H9 (cell line): Measurements from ENCODE around the gene CD247. TPM values are rescaled to one million over a fixed set of nuclear protein-coding genes. Genes with fewer than 3 reads are reported as not detected.

Experiments
- DNase-seq: peaks from one replicate; pipeline ENCODE4 v3.0.0-alpha.2; 2017
- H2AFZ ChIP-seq: one replicate; pipeline ENCODE4 v1.6.1; 2013; ENCODE audit warnings: mild to moderate bottlenecking, low read length, control low read depth, moderate library complexity
- H2AK5ac ChIP-seq: 2 replicates; pipeline ENCODE4 v1.6.1; 2013; ENCODE audit warnings: low read length, control low read depth, mixed read lengths; ENCODE audit not compliant: insufficient read length
- H2BK120ac ChIP-seq: one replicate; pipeline ENCODE4 v1.6.1; 2013; ENCODE audit warnings: low read depth, mild to moderate bottlenecking, low read length, control low read depth, inconsistent platforms; ENCODE audit not compliant: poor library complexity, severe bottlenecking
- H2BK12ac ChIP-seq: 2 replicates; pipeline ENCODE4 v1.6.1; 2013; ENCODE audit warnings: low read length, control low read depth, mixed read lengths, low read depth; ENCODE audit not compliant: insufficient read length
- H2BK15ac ChIP-seq: 2 replicates; pipeline ENCODE4 v1.6.1; 2013; ENCODE audit warnings: low read depth, low read length, control low read depth
- H2BK20ac ChIP-seq: one replicate; pipeline ENCODE4 v1.6.1; 2013; ENCODE audit warnings: low read depth, mild to moderate bottlenecking, low read length, control low read depth, inconsistent platforms; ENCODE audit not compliant: poor library complexity, severe bottlenecking
- H2BK5ac ChIP-seq: 2 replicates; pipeline ENCODE4 v1.6.1; 2013; ENCODE audit warnings: low read length, control low read depth, mixed read lengths; ENCODE audit not compliant: insufficient read length
- H3K14ac ChIP-seq: 2 replicates; pipeline ENCODE4 v1.6.1; 2013; ENCODE audit warnings: low read length, control low read depth; ENCODE audit not compliant: insufficient read depth
- H3K18ac ChIP-seq: 2 replicates; pipeline ENCODE4 v1.6.1; 2013; ENCODE audit warnings: low read depth, mild to moderate bottlenecking, mixed read lengths, low read length, control low read depth; ENCODE audit not compliant: insufficient read length
- H3K23ac ChIP-seq: 2 replicates; pipeline ENCODE4 v1.6.1; 2013; ENCODE audit warnings: low read length, control low read depth, mixed read lengths, low read depth; ENCODE audit not compliant: insufficient read length
- H3K23me2 ChIP-seq: 2 replicates; pipeline ENCODE4 v1.6.1; 2013; ENCODE audit warnings: low read depth, mild to moderate bottlenecking, mixed read lengths, low read length, control low read depth; ENCODE audit not compliant: insufficient read length, poor library complexity, severe bottlenecking
- H3K27ac ChIP-seq: 2 replicates; pipeline ENCODE4 v1.5.1; 2013; ENCODE audit warnings: low read length, control low read depth, mixed read lengths, low read depth; ENCODE audit not compliant: insufficient read length
- H3K27me3 ChIP-seq: 2 replicates; pipeline ENCODE4 v1.6.1; 2013; ENCODE audit warnings: low read length, control low read depth, inconsistent platforms; ENCODE audit not compliant: insufficient read depth
- H3K4ac ChIP-seq: 2 replicates; pipeline ENCODE4 v1.6.1; 2013; ENCODE audit warnings: low read depth, mild to moderate bottlenecking, control low read depth, inconsistent platforms, low read length, moderate library complexity
- H3K4me1 ChIP-seq: 2 replicates; pipeline ENCODE4 v1.6.1; 2013; ENCODE audit warnings: low read length, control low read depth, inconsistent platforms; ENCODE audit not compliant: insufficient read depth
- H3K4me2 ChIP-seq: 2 replicates; pipeline ENCODE4 v1.6.1; 2013; ENCODE audit warnings: low read length, control low read depth, mixed read lengths; ENCODE audit not compliant: insufficient read length, insufficient read depth
- H3K56ac ChIP-seq: 2 replicates; pipeline ENCODE4 v1.6.1; 2013; ENCODE audit warnings: low read depth, mild to moderate bottlenecking, mixed read lengths, low read length, control low read depth; ENCODE audit not compliant: insufficient read length
- H3K79me1 ChIP-seq: 2 replicates; pipeline ENCODE4 v1.6.1; 2013; ENCODE audit warnings: low read depth, mild to moderate bottlenecking, moderate library complexity, low read length, control low read depth, inconsistent platforms; ENCODE audit not compliant: insufficient read depth, poor library complexity, severe bottlenecking
- H3K79me2 ChIP-seq: 2 replicates; pipeline ENCODE4 v1.6.1; 2013; ENCODE audit warnings: low read length, control low read depth, inconsistent platforms; ENCODE audit not compliant: insufficient read depth
- H3K9ac ChIP-seq: 2 replicates; pipeline ENCODE4 v1.6.1; 2013; ENCODE audit warnings: low read length, control low read depth, mixed read lengths; ENCODE audit not compliant: insufficient read length; ENCODE audit errors: extremely low read depth
- H3K9me3 ChIP-seq: one replicate; pipeline ENCODE4 v1.6.1; 2013; ENCODE audit warnings: low read depth, low read length, inconsistent platforms; ENCODE audit not compliant: control insufficient read depth
- H3T11ph ChIP-seq: one replicate; pipeline ENCODE4 v1.6.1; 2013; ENCODE audit warnings: mild to moderate bottlenecking, low read length, control low read depth, inconsistent platforms
- H4K20me1 ChIP-seq: one replicate; pipeline ENCODE4 v1.6.1; 2013; ENCODE audit not compliant: control insufficient read depth, insufficient read length, insufficient read depth
- H4K5ac ChIP-seq: 2 replicates; pipeline ENCODE4 v1.6.1; 2013; ENCODE audit warnings: low read depth, mild to moderate bottlenecking, mixed read lengths, low read length, control low read depth; ENCODE audit not compliant: insufficient read length
- H4K8ac ChIP-seq: replicated peaks from 2 replicates; pipeline ENCODE4 v1.6.1; 2013; ENCODE audit warnings: low read length, control low read depth, mixed read lengths, low read depth; ENCODE audit not compliant: insufficient read length
- H4K91ac ChIP-seq: 2 replicates; pipeline ENCODE4 v1.6.1; 2013; ENCODE audit warnings: low read depth, mild to moderate bottlenecking, moderate library complexity, mixed read lengths, low read length, control low read depth; ENCODE audit not compliant: insufficient read length
- H3K27ac Mint-ChIP-seq, 3 experiments: 2 replicates in 2 of 3; 3 replicates in 1 of 3; pipeline ENCODE4 v1.8.0; 2020 to 2021; ENCODE audit warnings: mixed read lengths in 3 of 3, mild to moderate bottlenecking in 1 of 3, moderate library complexity in 1 of 3
- H3K27me3 Mint-ChIP-seq: 2 replicates; pipeline ENCODE4 v1.8.0; 2021; ENCODE audit warnings: low read depth, mild to moderate bottlenecking, moderate library complexity, mixed read lengths
- H3K36me3 Mint-ChIP-seq, 3 experiments: 2 replicates in 2 of 3; 3 replicates in 1 of 3; pipeline ENCODE4 v1.8.0; 2020 to 2021; ENCODE audit warnings: low read depth in 3 of 3, mixed read lengths in 3 of 3; ENCODE audit not compliant: insufficient read depth in 1 of 3
- H3K4me1 Mint-ChIP-seq, 2 experiments: 2 replicates each; pipeline ENCODE4 v1.8.0; 2020; ENCODE audit warnings: mixed read lengths in 2 of 2
- H3K4me3 Mint-ChIP-seq, 2 experiments: 2 replicates in 1 of 2; 3 replicates in 1 of 2; pipeline ENCODE4 v1.8.0; 2020 to 2021; ENCODE audit warnings: mild to moderate bottlenecking in 2 of 2, mixed read lengths in 2 of 2, moderate library complexity in 1 of 2
- H3K9me3 Mint-ChIP-seq, 2 experiments: 2 replicates in 1 of 2; 3 replicates in 1 of 2; pipeline ENCODE4 v1.8.0; 2020; ENCODE audit warnings: mild to moderate bottlenecking in 2 of 2, mixed read lengths in 2 of 2, moderate library complexity in 1 of 2
- CTCF ChIP-seq: fragments of 200-600 bp; sonication (generic); conservative IDR thresholded peaks from 3 replicates; pipeline ENCODE4 v1.8.0; 2021; ENCODE audit warnings: antibody characterized with exemption, mild to moderate bottlenecking
- WGBS: extraction: QIAGEN DNeasy Blood & Tissue Kit; methylation state at CpG from one replicate; pipeline ENCODE4 v1.1.7; 2013; ENCODE audit warnings: missing lambda C conversion rate, low lambda C conversion rate, mixed read lengths; ENCODE audit not compliant: insufficient read length; ENCODE audit errors: extremely low coverage; 5-methylcytosine and 5-hydroxymethylcytosine counted together
- total RNA-seq: library from RNA; stranded (reverse); gene quantifications from 2 replicates; pipeline ENCODE4 v1.2.1, GENCODE V29; 2021

The CD247 gene
- total RNA-seq, 1 experiment from 2014 or later = 1.2 TPM

GRCh38 chr1:167408355-167408754, 110.0 kb downstream of the CD247 start:
- H2AFZ ChIP-seq = no peak overlapping the region
- no peaks in the 10 kb centered on the region for H3K27me3 Mint-ChIP-seq
- no peaks in the 10 kb centered on the region for H3K23me2 ChIP-seq
- H3K4ac ChIP-seq = no peak overlapping the region
- H3K4me1 ChIP-seq = no peaks in the 10 kb centered on the region
- H3K9me3 Mint-ChIP-seq = no peaks in the 10 kb centered on the region; a peak in 1 of 5 replicates
- no peak overlapping the region for H3K14ac ChIP-seq
- peaks cover 17 to 50% (median 47%) of the 10 kb centered on the region in 3 experiments; a peak in 6 of 7 replicates for H3K36me3 Mint-ChIP-seq
- no peak overlapping the region for H3K18ac ChIP-seq
- H3K27ac ChIP-seq = no peak overlapping the region
- no peak overlapping the region for H3K4me3 Mint-ChIP-seq
- no CpG with 5 or more reads among the region's 1 CpG for WGBS
- no peak overlapping the region for H3K9ac ChIP-seq
- H2BK5ac ChIP-seq = no peak overlapping the region
- H2BK20ac ChIP-seq = no peak overlapping the region
- no peak overlapping the region for H2AK5ac ChIP-seq
- H4K91ac ChIP-seq = no peak overlapping the region
- H2BK120ac ChIP-seq = no peak overlapping the region
- H3K79me1 ChIP-seq = no peaks in the 10 kb centered on the region
- no peak overlapping the region for H3T11ph ChIP-seq
- H3K56ac ChIP-seq = no peak overlapping the region
- H3K4me1 Mint-ChIP-seq = no peaks in the 10 kb centered on the region
- no peak for DNase-seq
- no peak overlapping the region for H3K27ac Mint-ChIP-seq
- no peak overlapping the region for H4K8ac ChIP-seq
- no peak overlapping the region for H4K5ac ChIP-seq
- no peak for TF ChIP-seq CTCF
- no peaks in the 10 kb centered on the region for H3K27me3 ChIP-seq
- H2BK15ac ChIP-seq = no peak overlapping the region
- no peak overlapping the region for H3K4me2 ChIP-seq
- no peak overlapping the region for H3K23ac ChIP-seq
- no peak overlapping the region for H2BK12ac ChIP-seq
- no peaks in the 10 kb centered on the region for H4K20me1 ChIP-seq
- H3K9me3 ChIP-seq = no peaks in the 10 kb centered on the region
- no peaks in the 10 kb centered on the region for H3K79me2 ChIP-seq
